Vagina (tissue), 2 donors: ENCODE data around the gene PUS3. TPM values are rescaled to one million over a fixed set of nuclear protein-coding genes. Genes with fewer than 3 reads are reported as not detected.

Experiments used
- DNase-seq, 2 donors: peaks; one replicate each; pipeline ENCODE4 v3.0.0-alpha.2; 2017; ENCODE audit errors: extremely low spot score in 2 of 2
- H3K27ac ChIP-seq: fragments of 200-600 bp; sonication (generic); one replicate; pipeline ENCODE4 v1.5.1; 2019
- H3K27me3 ChIP-seq: fragments of 200-600 bp; sonication (generic); one replicate; pipeline ENCODE4 v1.5.1; 2019
- H3K36me3 ChIP-seq, 2 donors: fragments of 200-600 bp; sonication (generic); one replicate each; pipeline ENCODE4 v1.5.1; 2017 to 2019
- H3K4me1 ChIP-seq: fragments of 200-600 bp; sonication (generic); one replicate; pipeline ENCODE4 v1.5.1; 2019
- H3K4me3 ChIP-seq, 2 donors: fragments of 200-600 bp; sonication (generic); 1 replicate in 1 of 2; 2 replicates in 1 of 2; pipeline ENCODE4 v1.5.1; 2016 to 2019
- H3K9me3 ChIP-seq: fragments of 200-600 bp; sonication (generic); one replicate; pipeline ENCODE4 v1.5.1; 2019
- CTCF ChIP-seq, 3 experiments: fragments of 450-650 bp in 2 of 3; fragments of 200-600 bp in 1 of 3; sonication (generic) in 1 of 3; IDR thresholded peaks; one replicate each; pipeline ENCODE4 v1.5.1; 2017 to 2019; ENCODE audit warnings: antibody characterized with exemption in 3 of 3, mild to moderate bottlenecking in 2 of 3, moderate library complexity in 2 of 3
- POLR2A ChIP-seq, 2 donors: fragments of 450-650 bp; IDR thresholded peaks; one replicate each; pipeline ENCODE4 v1.6.1; 2017; ENCODE audit warnings: antibody characterized with exemption in 2 of 2, mild to moderate bottlenecking in 2 of 2, moderate library complexity in 2 of 2
- POLR2AphosphoS5 ChIP-seq, 2 donors: sonication (generic); formaldehyde crosslinking; IDR thresholded peaks; one replicate each; pipeline ENCODE4 v1.9.0; 2017; ENCODE audit warnings: antibody characterized with exemption in 2 of 2, mild to moderate bottlenecking in 2 of 2, low read depth in 1 of 2; ENCODE audit not compliant: insufficient read depth in 1 of 2
- intact Hi-C: fragments of 100-400 bp; cut with DNase I; formaldehyde crosslinking; loops from one replicate; pipeline ENCODE4 v1.15.1; 2023
- total RNA-seq: library from RNA; depleted of rRNA; stranded (reverse); fragments of >200 nt; gene quantifications from one replicate; pipeline ENCODE4 v1.2.3, GENCODE V29; 2016

PUS3 gene
- total RNA-seq, 1 donor from 2014 or later, result 8.1 TPM

- H3K36me3 ChIP-seq, result no peaks in the 10 kb centered on the region
- intact Hi-C loops, result no loop called here
- peak in 1 of 2 donors; percentile 79 for DNase-seq
Observed at GRCh38 chr11:125933030-125933813, 30.2 kb upstream of the PUS3 start.

GRCh38 chr11:125932301-125932700 is 29.3 kb upstream of the PUS3 start:
- Histone ChIP-seq H3K9me3 (no peaks in the 10 kb centered on the region), H3K27me3 (no peaks in the 10 kb centered on the region), H3K27ac (no peak overlapping the region), H3K4me1 (peaks cover 9% of the 10 kb centered on the region), H3K36me3 (no peaks in the 10 kb centered on the region), H3K4me3 (no peak overlapping the region)
- no peak for TF ChIP-seq CTCF (IDR thresholded peaks at IDR 0.05)
- no peak for TF ChIP-seq POLR2AphosphoS5 (IDR thresholded peaks at IDR 0.05; ENCODE audit: insufficient read depth in 1 of 2, low read depth in 1 of 2)
- TF ChIP-seq POLR2A (IDR thresholded peaks at IDR 0.05), result no peak
- intact Hi-C loops, result no loop called here
- DNase-seq, result peak in 1 of 2 donors; percentile 81

More at GRCh38 chr11:125933030-125933813, 30.2 kb upstream of the PUS3 start:
- no peak for TF ChIP-seq POLR2A (IDR thresholded peaks at IDR 0.05)
- TF ChIP-seq POLR2AphosphoS5 (IDR thresholded peaks at IDR 0.05; ENCODE audit: insufficient read depth in 1 of 2, low read depth in 1 of 2), result no peak
- TF ChIP-seq CTCF (IDR thresholded peaks at IDR 0.05), result no peak
- no peaks in the 10 kb centered on the region for H3K9me3 ChIP-seq
- H3K4me3 ChIP-seq, result no peak overlapping the region
- peaks cover 9% of the 10 kb centered on the region for H3K4me1 ChIP-seq
- H3K27me3 ChIP-seq, result no peaks in the 10 kb centered on the region
- H3K27ac ChIP-seq, result no peak overlapping the region

- peak in 1 of 2 donors; percentile 79 for DNase-seq
- intact Hi-C loops, result no loop called here
- H3K4me3 ChIP-seq, result no peak overlapping the region
Observed at GRCh38 chr11:125931668-125932067, 28.7 kb upstream of the PUS3 start.

GRCh38 chr11:125931116-125931515 is 28.1 kb upstream of the PUS3 start:
- no peak overlapping the region for H3K4me3 ChIP-seq
- H3K9me3 ChIP-seq, result no peaks in the 10 kb centered on the region
- peaks cover 9% of the 10 kb centered on the region for H3K4me1 ChIP-seq
- H3K27me3 ChIP-seq, result no peaks in the 10 kb centered on the region
- no peak overlapping the region for H3K27ac ChIP-seq
- DNase-seq, result peak in 1 of 2 donors; percentile 60
- intact Hi-C loops, result no loop called here
- TF ChIP-seq POLR2AphosphoS5 (IDR thresholded peaks at IDR 0.05; ENCODE audit: insufficient read depth in 1 of 2, low read depth in 1 of 2), result no peak
- no peak for TF ChIP-seq POLR2A (IDR thresholded peaks at IDR 0.05)
- TF ChIP-seq CTCF (IDR thresholded peaks at IDR 0.05), result no peak
- H3K36me3 ChIP-seq, result no peaks in the 10 kb centered on the region

More at GRCh38 chr11:125931668-125932067, 28.7 kb upstream of the PUS3 start:
- no peaks in the 10 kb centered on the region for H3K36me3 ChIP-seq
- no peaks in the 10 kb centered on the region for H3K27me3 ChIP-seq
- H3K4me1 ChIP-seq, result peaks cover 9% of the 10 kb centered on the region
- H3K9me3 ChIP-seq, result no peaks in the 10 kb centered on the region
- H3K27ac ChIP-seq, result no peak overlapping the region
- TF ChIP-seq POLR2AphosphoS5 (IDR thresholded peaks at IDR 0.05; ENCODE audit: insufficient read depth in 1 of 2, low read depth in 1 of 2) (no peak), POLR2A (IDR thresholded peaks at IDR 0.05) (no peak), CTCF (IDR thresholded peaks at IDR 0.05) (no peak)

GRCh38 chr11:125930076-125930450 is 27.1 kb upstream of the PUS3 start:
- Histone ChIP-seq H3K4me1 (peaks cover 3% of the 10 kb centered on the region), H3K27ac (no peak overlapping the region), H3K9me3 (no peaks in the 10 kb centered on the region), H3K36me3 (no peaks in the 10 kb centered on the region), H3K4me3 (no peak overlapping the region), H3K27me3 (no peaks in the 10 kb centered on the region)
- TF ChIP-seq POLR2AphosphoS5 (IDR thresholded peaks at IDR 0.05; ENCODE audit: insufficient read depth in 1 of 2, low read depth in 1 of 2), result no peak
- no peak for TF ChIP-seq CTCF (IDR thresholded peaks at IDR 0.05)
- TF ChIP-seq POLR2A (IDR thresholded peaks at IDR 0.05), result no peak
- intact Hi-C loops, result no loop called here
- DNase-seq, result peak in 1 of 2 donors; percentile 56
